CD8-positive, alpha-beta memory T cell (primary cell): ENCODE measurements around the gene PYDC2. TPM values are rescaled to one million over a fixed set of nuclear protein-coding genes. Genes with fewer than 3 reads are reported as not detected.

Experiments used
- CTCF ChIA-PET: fragments of 350-600 bp; sonication (Branson Sonifier 250); formaldehyde crosslinking; loops from one replicate; lab custom pipeline; 2021; ENCODE audit warnings: antibody characterized with exemption; lab: Charles Lee
- POLR2A ChIA-PET: fragments of 350-600 bp; sonication (Branson Sonifier 250); formaldehyde crosslinking; loops from one replicate; lab custom pipeline; 2021; ENCODE audit warnings: antibody characterized with exemption; lab: Charles Lee
- DNase-seq, 5 donors: peaks; one replicate each; pipeline versions ENCODE4 v3.0.0 to v3.0.0-alpha.2; 2020 to 2022; ENCODE audit warnings: mixed read lengths in 1 of 5
- H3K27ac ChIP-seq: one replicate; pipeline ENCODE4 v1.7.0; 2013; ENCODE audit warnings: low read depth, mild to moderate bottlenecking, low read length, moderate library complexity
- H3K27me3 ChIP-seq: 2 replicates; pipeline ENCODE4 v1.7.0; 2013; ENCODE audit warnings: low read length, mild to moderate bottlenecking; ENCODE audit not compliant: insufficient read depth, poor library complexity, severe bottlenecking
- H3K36me3 ChIP-seq: 2 replicates; pipeline ENCODE4 v1.7.0; 2013; ENCODE audit warnings: mild to moderate bottlenecking, low read length, moderate library complexity; ENCODE audit not compliant: insufficient read depth
- H3K4me1 ChIP-seq: 2 replicates; pipeline ENCODE4 v1.7.0; 2013; ENCODE audit warnings: mild to moderate bottlenecking, low read length, moderate library complexity; ENCODE audit not compliant: insufficient read depth
- H3K4me3 ChIP-seq: 2 replicates; pipeline ENCODE4 v1.7.0; 2013; ENCODE audit warnings: mild to moderate bottlenecking, low read length
- H3K9me3 ChIP-seq: 2 replicates; pipeline ENCODE4 v1.7.0; 2013; ENCODE audit warnings: mild to moderate bottlenecking, low read length
- H3K27ac Mint-ChIP-seq, 8 donors: one replicate each; pipeline ENCODE4 v1.8.0; 2020 to 2021; ENCODE audit warnings: mixed read lengths in 8 of 8, mild to moderate bottlenecking in 6 of 8, inconsistent platforms in 3 of 8, moderate library complexity in 3 of 8
- H3K27me3 Mint-ChIP-seq, 2 donors: one replicate each; pipeline ENCODE4 v1.8.0; 2020 to 2021; ENCODE audit warnings: mixed read lengths in 2 of 2, mild to moderate bottlenecking in 1 of 2, moderate library complexity in 1 of 2
- H3K36me3 Mint-ChIP-seq, 3 donors: one replicate each; pipeline ENCODE4 v1.8.0; 2020 to 2021; ENCODE audit warnings: mixed read lengths in 3 of 3, inconsistent platforms in 1 of 3, mild to moderate bottlenecking in 1 of 3
- H3K4me1 Mint-ChIP-seq, 3 donors: one replicate each; pipeline ENCODE4 v1.8.0; 2020 to 2021; ENCODE audit warnings: mixed read lengths in 3 of 3, inconsistent platforms in 1 of 3, mild to moderate bottlenecking in 1 of 3
- H3K4me3 Mint-ChIP-seq, 7 donors: one replicate each; pipeline ENCODE4 v1.8.0; 2020 to 2021; ENCODE audit warnings: mixed read lengths in 7 of 7, mild to moderate bottlenecking in 6 of 7, moderate library complexity in 4 of 7, inconsistent platforms in 2 of 7
- H3K9me3 Mint-ChIP-seq, 5 donors: one replicate each; pipeline ENCODE4 v1.8.0; 2020 to 2022; ENCODE audit warnings: mixed read lengths in 5 of 5, mild to moderate bottlenecking in 3 of 5, moderate library complexity in 2 of 5, inconsistent platforms in 1 of 5
- polyA plus RNA-seq: library from polyadenylated mRNA; unstranded; fragments of 300-500 nt; fragmentation: Illumina TruSeq; gene quantifications from one replicate; pipeline ENCODE4 v1.2.3, GENCODE V29; 2021
- total RNA-seq, 2 experiments: library from RNA; stranded (reverse); gene quantifications; one replicate each; pipeline ENCODE4 v1.2.3, GENCODE V29; 2021

The PYDC2 gene
- total and polyA plus RNA-seq, 3 experiments from 2014 or later: not detected

GRCh38 chr3:191500892-191501291 lies 39.9 kb downstream of the PYDC2 start:
- no peaks in the 10 kb centered on the region for H3K4me1 Mint-ChIP-seq
- Histone ChIP-seq H3K27me3 (no peaks in the 10 kb centered on the region), H3K9me3 (no peaks in the 10 kb centered on the region), H3K27ac (no peak overlapping the region), H3K36me3 (no peaks in the 10 kb centered on the region), H3K4me1 (no peaks in the 10 kb centered on the region), H3K4me3 (no peak overlapping the region)
- no peaks in the 10 kb centered on the region for H3K27me3 Mint-ChIP-seq
- no peak overlapping the region for H3K4me3 Mint-ChIP-seq
- no peak overlapping the region for H3K27ac Mint-ChIP-seq
- CTCF ChIA-PET: no interaction called here
- no peaks in the 10 kb centered on the region for H3K36me3 Mint-ChIP-seq
- POLR2A ChIA-PET: no interaction called here
- no peak for DNase-seq
- H3K9me3 Mint-ChIP-seq: peaks cover 0 to 14% (median 9%) of the 10 kb centered on the region in 5 donors

GRCh38 chr3:191502583-191502982 lies 41.6 kb downstream of the PYDC2 start:
- DNase-seq: no peak
- Mint-ChIP-seq H3K36me3 (no peaks in the 10 kb centered on the region), H3K27me3 (no peaks in the 10 kb centered on the region), H3K4me1 (no peaks in the 10 kb centered on the region), H3K4me3 (no peak overlapping the region), H3K9me3 (peaks cover 2 to 16% (median 7%) of the 10 kb centered on the region in 5 donors), H3K27ac (no peak overlapping the region)
- Histone ChIP-seq H3K4me1 (no peaks in the 10 kb centered on the region), H3K4me3 (no peak overlapping the region), H3K27ac (no peak overlapping the region), H3K36me3 (no peaks in the 10 kb centered on the region), H3K9me3 (no peaks in the 10 kb centered on the region), H3K27me3 (no peaks in the 10 kb centered on the region)
- CTCF ChIA-PET: no interaction called here
- POLR2A ChIA-PET: no interaction called here

GRCh38 chr3:191509078-191509477 lies 48.1 kb downstream of the PYDC2 start:
- H3K36me3 Mint-ChIP-seq: no peaks in the 10 kb centered on the region
- ChIA-PET POLR2A (no interaction called here), CTCF (no interaction called here)
- Histone ChIP-seq H3K36me3 (no peaks in the 10 kb centered on the region), H3K9me3 (no peaks in the 10 kb centered on the region), H3K4me1 (no peaks in the 10 kb centered on the region), H3K4me3 (no peak overlapping the region), H3K27me3 (no peaks in the 10 kb centered on the region), H3K27ac (no peak overlapping the region)
- peaks cover 2 to 21% (median 4%) of the 10 kb centered on the region in 5 donors for H3K9me3 Mint-ChIP-seq
- no peak for DNase-seq
- no peak overlapping the region for H3K4me3 Mint-ChIP-seq
- no peaks in the 10 kb centered on the region for H3K4me1 Mint-ChIP-seq
- H3K27ac Mint-ChIP-seq: no peak overlapping the region
- H3K27me3 Mint-ChIP-seq: no peaks in the 10 kb centered on the region

Other genes with a start within 250 kb of the PYDC2 start
- 10 to 100 TPM; 11.9 to 13.0 TPM for gene CCDC50, start 131.8 kb upstream of the PYDC2 start, total RNA-seq
- gene CCDC50, start 131.8 kb upstream of the PYDC2 start, polyA plus RNA-seq: 7.9 TPM
- gene UTS2B, start 130.6 kb upstream of the PYDC2 start, total RNA-seq: not detected
- gene UTS2B, start 130.6 kb upstream of the PYDC2 start, polyA plus RNA-seq: not detected